Gastrocnemius medialis (tissue), 4 donors: ENCODE measurements around the gene KIF13A.

Source experiments
- CTCF ChIP-seq, 5 experiments: fragments of 450-650 bp in 3 of 5; fragments of 200-600 bp in 2 of 5; sonication (generic) in 2 of 5; IDR thresholded peaks in 4 of 5; conservative IDR thresholded peaks in 1 of 5; 1 replicate in 4 of 5; 2 replicates in 1 of 5; pipeline ENCODE4 v1.5.1; 2016 to 2019; ENCODE audit warnings: antibody characterized with exemption in 5 of 5, mild to moderate bottlenecking in 3 of 5, moderate library complexity in 3 of 5
- POLR2A ChIP-seq, 2 donors: fragments of 450-650 bp; IDR thresholded peaks; one replicate each; pipeline ENCODE4 v1.6.1; 2017; ENCODE audit warnings: antibody characterized with exemption in 2 of 2, mild to moderate bottlenecking in 2 of 2, moderate library complexity in 2 of 2

DNA sequence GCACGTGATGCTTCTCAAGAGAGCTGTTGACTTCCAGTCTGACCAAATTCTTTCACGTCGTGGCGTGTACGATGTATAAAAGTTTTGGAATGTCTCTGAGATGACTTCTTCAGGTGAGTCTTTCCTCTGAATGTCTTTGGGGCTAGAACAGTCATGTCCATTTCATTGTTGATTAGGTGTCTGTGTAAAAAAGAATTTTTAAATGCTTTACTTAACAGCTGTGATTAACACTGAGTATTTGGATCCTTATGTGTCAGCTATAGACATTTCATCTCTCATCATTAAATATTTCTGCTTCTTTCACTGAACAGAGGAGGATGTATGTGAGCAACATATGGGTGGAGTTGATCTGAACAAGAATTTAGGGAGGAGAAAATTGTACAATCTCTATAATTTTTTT, 29.3 kb upstream of the KIF13A start:
- no peak for TF ChIP-seq CTCF (IDR thresholded peaks at IDR 0.05 in 4 of 5, conservative IDR thresholded peaks at IDR 0.05 in 1 of 5)
- no peak for TF ChIP-seq POLR2A (IDR thresholded peaks at IDR 0.05)
